DMS153 treated with DMSO at 0.1 percent for 48 hours (cell line): Measurements from ENCODE around the gene HSBP1L1.
A peak's percentile ranks its signal among the peaks of the same experiment; 100 is the strongest.

Source experiments
- DNase-seq: peaks from one replicate; lab custom pipeline; 2025; ENCODE audit not compliant: unreplicated experiment; lab: John Stamatoyannopoulos, UW

The HSBP1L1 gene

DNA sequence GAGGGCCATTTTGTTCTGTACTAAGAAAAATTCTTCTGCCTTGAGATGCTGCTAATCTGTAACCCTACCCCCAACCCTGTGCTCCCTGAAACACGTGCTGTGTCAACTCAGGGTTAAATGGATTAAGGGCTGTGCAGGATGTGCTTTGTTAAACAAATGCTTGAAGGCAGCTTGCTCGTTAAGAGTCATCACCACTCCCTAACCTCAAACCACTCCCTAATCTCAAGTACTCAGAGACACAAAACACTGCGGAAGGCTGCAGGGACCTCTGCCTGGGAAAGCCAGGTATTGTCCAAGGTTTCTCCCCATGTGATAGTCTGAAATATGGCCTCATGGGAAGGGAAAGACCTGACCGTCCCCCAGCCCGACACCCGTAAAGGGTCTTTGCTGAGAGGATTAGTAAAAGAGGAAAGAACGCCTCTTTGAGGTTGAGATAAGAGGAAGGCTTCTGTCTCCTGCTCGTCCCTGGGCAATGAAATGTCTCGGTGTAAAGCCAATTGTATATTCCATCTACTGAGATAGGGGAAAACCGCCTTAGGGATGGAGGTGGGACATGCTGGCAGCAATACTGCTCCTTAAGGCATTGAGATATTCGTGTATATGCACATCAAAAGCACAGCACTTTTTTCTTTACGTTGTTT lies 4.2 kb upstream of the HSBP1L1 start:
- peak; percentile 25 for DNase-seq

DNA sequence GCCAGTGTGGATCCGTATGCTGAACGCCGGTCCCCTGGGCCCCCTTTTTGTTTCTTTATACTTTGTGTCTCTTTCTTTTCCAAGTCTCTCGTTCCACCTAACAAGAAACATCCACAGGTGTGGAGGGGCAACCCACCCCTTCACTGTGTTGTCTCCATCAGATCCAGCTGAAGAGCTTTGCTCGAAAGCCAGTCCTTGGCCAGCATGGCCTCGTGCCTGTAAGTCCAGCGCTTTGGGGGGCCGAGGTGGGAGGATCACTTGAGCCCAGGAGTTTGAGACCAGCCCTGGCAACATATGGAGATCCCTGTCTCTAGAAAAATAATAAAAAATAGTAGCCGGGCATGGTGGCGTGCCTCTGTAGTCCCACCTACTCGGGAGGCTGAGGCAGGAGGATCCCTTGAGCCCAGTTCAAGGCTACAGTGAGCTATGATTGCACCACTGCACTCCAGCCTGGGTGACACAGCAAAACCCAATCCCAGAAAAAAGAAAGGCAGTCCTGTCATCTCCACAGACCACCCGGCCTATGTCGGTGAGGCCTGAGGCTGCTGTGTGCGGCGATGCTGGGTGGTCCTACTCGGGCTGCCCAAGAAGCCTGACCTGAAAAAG lies 3.4 kb upstream of the HSBP1L1 start:
- no peak for DNase-seq

DNA sequence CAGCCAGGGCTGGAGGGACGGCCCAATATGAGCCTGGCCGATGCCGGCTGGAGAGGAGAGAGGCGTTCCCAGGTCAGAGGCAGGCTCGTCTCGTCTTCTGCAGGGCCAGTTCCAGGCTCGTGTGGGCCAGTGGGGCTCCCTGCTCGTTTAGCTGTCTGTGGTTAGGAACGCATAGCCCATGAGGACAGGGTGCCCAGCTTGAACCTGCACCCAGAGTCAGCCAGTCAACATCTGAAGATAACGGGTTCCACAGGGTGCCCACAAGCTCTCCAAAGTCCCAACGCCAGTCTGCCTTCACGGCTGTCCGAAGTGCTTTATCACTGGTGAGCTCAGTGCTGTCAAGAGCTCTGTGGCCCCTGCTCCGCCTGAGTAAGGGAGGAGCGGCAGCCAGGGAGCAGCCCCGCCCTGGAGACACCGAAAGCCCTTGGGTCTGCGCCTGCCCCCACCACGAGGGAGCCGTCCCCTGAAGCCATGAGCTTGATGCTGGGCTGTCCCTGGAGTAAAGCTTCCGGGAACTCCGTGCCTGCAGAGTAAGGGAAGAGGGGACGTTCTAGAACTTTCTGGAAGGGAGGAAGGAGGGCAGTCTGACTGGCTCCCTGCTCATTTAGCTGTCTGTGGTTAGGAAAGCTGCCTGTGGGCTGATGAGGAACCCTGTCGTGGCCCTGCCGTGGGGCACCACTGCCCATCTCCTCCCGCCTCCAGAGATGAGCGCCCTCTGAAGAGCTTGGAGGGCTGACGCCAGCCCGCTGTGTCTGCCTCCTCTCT lies 2.7 kb upstream of the HSBP1L1 start:
- DNase-seq: no peak

DNA sequence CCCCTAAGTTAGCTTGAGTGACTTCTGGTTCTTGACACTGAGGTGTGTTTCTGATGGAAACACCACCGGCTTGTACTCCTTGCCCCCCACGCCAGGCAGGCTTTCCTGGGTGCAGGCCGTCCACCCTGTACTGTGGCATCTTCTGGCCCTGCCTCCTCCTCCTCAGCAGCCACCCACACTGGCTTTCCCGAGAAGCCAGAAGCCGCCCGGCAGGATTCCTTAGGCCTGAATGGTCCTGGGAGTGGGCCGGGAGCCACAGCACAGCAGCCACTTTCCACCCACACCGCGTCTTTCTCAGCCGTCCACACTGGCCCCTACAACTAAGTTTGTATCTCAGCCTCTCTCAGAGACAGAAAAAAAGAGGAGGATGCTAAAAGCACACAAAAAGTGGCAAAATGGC lies 2.1 kb upstream of the HSBP1L1 start:
- no peak for DNase-seq

DNA sequence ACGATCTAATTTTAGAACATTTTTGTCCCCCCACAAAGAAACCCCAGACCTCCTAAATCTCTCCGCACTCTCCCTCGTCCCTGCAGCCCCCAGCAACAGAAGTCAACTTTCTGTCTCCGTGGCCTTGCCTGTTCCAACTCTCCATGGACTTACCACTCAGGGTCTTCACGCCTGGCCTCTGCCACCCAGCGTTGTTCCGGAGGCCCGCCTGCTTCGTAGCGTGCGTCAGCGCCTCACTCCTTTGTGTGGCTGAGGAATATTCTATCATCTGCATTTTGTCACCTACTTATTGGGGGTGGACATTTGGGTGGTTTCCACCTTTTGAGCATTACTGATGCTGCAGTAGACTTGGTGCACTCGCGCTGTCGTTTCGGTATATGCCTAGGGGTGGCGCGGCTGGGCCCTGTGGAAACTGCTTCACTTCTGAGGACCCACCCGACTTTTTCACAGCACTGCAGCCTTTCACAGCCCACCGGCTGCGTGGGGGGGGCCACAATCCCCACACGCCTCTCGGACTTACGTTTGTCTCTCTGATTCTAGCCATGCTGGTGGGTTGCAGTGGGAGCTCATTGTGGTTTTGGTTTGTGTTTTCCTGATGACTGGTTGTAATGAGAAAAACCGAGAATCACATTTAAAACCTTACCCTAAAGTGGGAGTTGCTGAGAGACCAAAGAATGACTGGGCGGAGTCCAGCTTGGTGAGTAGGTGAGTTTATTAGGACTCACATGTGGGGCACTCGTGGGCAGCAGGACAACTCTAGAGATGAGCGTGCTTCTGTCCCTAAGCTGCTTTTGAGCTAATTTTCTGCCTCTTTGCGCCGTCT lies 1.4 kb upstream of the HSBP1L1 start:
- no peak for DNase-seq

DNA sequence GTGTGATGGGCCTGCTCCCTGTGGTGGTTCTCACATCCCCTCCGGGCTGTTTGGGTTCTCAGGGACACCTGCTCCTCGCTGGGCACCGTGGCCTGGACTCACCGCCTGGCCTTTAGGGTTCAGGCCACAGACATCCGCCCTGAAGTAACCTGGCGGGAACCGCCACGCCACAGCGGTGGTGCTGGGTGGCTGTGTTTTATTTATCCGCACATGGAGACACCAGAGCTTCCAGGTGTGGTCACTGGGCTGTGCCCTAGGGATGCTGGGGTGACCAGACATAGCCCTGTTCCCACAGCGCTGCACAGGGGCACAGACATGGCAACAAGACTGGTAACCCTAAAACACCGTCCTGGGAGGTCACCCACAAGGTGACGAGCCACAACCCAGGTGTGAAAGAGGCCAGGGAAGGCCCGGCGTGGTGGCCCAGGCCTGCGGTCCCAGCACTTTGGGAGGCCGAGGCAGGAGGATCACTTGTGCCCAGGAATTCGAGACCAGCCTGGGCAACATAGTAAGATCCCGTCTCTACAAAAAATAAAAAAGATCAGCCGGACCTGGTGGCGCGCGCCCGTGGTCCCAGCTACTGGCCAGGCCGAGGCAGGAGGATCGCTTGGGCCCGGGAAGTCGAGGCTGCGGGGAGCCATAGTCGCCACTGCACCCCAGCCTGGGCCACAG lies 649 bp upstream of the HSBP1L1 start:
- no peak for DNase-seq

DNA sequence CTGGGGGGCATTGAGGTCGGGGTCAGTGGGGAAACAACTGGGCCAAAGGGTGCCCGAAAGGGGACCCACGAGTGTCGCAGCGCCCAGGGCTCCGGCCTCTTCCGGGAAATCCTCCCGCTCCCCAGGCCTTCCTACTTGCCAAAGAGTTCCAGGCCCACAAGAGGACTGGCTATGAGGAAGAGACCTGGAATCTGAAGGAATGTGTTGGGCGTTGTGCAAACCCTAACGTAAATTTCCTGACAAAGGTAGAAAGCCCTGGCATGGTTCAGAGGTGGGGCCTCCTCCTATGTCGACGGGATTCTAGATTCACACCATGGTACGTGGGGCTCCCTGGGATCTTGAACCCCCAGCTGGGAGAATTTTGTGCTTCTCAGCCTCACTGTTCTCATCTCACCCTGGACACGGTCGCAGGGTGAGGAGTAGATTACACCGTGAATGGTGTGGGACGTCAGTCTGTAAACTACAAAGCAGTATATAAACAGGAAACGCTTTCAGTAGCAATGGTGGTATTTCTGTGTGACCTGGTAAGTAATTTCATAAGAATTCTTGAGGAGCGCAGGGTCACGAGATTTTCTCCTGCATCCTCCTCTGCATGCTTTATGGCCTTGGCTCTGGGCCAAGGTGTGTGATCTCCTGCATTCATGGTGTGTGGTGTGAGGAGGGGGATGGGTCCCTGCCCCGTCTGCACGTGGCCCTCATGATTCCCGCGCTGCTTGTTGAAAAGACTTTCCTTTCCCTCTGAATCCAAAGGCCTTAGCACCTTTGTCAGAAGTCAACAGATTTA lies 868 bp downstream of the HSBP1L1 start:
- no peak for DNase-seq

DNA sequence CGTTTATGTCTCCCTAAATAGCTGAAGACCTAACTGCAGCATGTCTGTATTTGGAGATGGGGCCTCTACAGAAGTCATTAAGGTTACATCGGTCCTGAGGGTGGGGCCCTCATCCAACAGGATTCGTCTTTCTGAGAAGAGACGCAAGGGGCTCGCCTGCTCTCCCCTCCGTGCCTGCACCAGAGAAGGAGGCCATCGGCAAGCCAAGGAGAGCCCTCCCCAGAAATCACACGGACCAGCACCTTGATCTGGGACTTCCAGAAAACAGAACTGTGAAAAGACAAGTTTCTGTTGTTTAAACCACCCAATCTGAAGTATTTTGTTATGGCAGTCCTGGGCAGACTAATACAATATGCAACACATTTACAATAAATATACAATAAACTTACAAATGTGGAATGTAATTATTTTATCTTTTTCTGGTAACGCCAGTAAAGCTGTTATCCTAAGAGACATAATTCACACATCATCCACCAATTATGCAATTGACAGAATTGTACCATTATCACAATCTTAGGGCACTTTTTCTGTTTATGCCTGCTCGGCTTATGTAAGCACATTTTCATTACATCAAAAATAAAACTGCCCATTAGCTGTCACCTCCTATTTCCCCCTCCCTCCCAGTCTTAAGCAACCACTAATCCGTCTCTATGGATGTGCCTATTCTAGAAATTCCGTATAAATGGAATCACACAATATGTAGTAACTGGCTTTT lies 6.1 kb downstream of the HSBP1L1 start:
- no peak for DNase-seq

DNA sequence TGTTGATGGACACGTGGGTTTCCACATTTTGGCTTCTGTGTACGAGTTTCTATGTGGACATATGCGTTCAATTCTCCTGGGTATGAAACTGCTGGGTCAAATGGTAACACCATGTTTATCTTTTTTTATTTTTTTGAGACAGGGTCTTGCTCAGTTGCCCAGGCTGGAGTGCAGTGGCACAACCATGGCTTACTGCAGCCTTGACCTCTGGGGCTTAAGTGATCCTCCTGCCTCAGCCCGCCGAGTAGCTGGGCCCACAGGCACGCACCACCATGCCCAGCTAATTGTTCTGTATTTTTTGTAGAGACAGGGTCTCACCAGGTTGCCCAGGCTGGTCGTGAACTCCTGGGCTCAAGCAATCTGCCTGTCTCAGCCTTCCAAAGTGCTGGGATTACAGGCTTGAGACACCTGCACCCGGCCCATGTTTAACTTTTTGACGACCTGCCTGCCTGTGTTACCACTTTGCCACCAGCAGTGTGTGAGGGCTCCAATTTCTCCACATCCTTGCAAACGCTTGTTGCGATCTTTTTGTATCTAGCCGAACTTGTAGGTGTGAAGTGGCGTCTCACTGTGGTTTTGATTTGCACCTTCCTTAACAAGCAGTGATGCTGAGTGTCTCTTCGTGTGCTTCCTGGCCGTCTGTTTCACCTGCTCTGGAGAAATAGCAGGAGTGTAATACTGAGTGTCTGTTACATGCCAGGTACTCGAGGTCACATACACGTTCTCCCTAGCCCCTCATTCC lies 6.9 kb downstream of the HSBP1L1 start:
- no peak for DNase-seq

DNA sequence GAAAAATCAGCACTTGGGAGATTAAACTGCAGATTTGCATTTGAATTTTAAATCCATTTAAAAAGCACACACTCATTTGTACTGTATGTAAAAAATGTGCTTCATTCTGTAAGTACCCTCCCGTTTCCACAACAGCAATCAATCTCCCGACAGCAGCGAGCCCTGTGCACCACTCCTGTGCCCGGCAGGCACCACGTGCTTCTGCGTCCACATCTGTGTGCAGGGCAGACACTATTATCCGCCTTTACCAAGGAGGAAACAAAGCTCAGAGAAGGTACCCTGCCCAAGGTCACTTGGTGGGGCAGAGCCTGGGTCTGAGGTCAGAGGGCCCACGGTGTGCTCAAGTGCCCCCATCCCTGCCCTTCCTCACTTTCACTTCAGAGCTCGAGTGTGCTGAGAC lies 7.5 kb downstream of the HSBP1L1 start:
- no peak for DNase-seq

DNA sequence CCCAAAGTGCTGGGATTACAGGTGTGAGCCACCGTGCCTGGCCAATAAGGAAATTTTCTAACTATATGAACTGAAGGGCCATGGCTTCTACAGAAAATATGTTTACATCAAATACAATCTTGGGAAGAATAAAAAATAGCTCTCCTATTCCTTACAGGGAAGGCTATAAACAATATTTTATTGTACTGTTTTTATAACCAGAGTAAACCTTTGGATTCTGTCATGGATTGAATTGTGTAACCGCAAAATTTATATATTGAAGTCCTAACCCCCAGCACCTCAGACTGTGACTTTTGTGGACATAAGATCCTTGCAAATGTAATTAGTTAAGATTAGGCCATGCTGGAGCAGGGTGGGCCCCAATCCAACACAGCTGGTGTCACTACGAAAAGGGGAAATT lies 8.3 kb downstream of the HSBP1L1 start:
- no peak for DNase-seq

DNA sequence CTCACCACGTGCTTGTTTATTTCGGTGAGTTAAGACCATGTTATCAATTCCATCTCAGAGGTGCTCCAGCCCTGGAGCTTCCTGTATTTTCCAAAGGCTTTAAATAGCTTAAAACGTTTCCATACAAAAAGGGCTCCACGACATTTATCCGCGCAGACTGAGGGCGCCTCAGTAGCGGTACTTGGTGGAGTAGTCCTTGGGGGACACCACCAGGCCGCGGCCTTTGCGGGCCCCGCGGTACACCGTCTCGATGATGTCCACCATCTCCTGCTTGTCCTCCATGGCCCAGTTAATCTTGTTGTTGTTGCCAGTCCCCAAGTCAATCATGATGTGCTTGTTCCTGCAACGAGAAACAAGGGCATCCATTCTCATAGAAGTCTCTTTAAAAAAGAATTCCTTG lies 9.1 kb downstream of the HSBP1L1 start:
- no peak for DNase-seq

DNA sequence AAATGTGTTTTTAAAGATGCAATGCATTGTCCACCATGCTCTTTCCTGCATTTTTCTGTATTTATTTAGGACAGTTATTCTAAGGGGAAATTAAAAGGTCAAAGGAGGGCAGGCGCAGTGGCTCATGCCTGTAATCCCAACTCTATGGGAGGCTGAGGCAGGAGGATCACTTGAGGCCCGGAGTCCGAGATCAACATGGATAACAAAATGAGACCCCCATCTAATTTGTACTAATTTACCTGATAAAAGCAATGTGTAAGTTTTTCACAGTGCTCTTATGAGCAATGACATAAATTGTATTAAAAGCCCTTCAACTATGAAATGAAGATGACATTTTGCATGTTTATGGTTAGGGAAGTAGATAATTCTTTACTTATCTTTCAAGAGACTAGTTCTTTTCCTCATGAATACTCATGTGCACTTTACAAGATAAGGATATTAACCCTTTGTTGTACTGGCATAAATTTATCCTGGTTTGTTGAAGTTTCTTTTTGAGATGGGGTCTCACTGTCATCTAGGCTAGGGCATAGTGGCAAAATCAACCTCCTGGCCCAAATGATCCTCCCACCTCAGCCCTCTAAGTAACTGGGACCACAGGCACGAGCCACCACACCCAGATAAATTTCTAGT lies 9.7 kb downstream of the HSBP1L1 start:
- DNase-seq: no peak

DNA sequence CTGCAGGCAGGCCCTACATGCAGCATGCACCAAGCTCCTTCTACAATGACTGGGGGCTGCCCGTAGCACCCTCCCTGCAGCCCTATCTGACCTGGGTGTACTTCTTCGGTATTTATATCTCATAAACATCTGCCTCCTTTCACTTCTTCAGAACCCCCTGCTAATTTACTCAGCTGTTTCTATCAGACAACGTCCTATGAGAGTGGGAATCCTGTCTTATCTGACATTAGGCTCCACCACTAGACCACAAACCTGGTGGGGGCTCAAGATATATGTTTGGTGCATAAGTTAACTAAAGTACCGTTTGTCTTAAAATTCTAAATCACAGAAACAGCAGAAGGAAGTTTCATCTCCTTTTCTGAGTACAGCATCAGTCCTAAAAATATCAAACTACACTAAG lies 10.6 kb downstream of the HSBP1L1 start:
- no peak for DNase-seq

DNA sequence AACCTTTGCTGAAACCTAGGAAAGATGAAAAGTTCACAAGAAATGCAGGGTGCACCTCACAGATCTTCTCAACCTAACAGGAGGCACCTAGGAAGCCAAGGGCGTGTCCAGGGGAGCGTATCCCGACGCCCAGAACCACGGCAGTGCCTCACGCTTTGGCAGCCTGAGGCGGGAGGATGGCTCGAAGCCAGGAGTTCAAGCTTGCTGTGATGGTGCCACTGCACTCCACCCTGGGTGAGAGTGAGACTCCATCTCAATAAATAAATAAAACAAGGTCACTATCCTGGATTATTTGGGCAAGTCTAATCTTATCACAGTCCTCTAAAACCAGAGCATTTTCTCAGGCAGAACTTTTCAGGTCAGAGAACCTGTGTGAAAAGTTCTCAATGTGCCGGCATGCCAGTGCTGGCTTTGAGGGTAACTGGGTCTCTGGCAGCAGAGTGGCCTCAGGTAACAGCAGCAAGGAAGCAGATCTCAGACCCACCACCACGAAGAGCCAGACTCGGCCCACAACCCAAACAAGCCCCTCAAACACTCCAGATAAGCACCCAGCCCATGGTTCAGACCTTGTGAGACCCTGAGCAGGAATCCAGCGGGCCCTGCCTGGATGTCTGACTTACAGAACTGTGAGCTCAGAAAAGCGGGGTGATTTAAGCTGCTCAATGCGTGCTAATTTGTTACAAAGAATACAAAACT lies 11.7 kb downstream of the HSBP1L1 start:
- no peak for DNase-seq

DNA sequence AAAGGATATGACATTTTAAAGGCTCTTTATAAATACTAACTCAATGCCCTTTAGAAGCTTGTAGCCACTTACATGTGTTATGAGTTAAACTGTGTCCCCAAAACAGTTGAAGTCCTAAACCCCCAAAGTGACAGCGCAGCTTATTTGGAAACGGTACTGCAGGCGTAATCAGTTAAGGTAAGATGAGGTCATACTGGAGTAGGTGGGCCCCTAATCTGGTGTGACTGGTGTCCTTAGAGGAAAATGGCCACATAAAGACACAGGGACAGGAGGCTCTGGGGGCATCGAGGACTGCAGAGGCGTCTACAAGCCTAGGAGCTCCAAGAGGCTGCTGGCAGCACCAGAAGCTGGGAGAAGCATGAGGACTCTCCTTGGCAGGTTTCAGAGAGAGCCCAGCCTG lies 15.4 kb downstream of the HSBP1L1 start:
- no peak for DNase-seq

DNA sequence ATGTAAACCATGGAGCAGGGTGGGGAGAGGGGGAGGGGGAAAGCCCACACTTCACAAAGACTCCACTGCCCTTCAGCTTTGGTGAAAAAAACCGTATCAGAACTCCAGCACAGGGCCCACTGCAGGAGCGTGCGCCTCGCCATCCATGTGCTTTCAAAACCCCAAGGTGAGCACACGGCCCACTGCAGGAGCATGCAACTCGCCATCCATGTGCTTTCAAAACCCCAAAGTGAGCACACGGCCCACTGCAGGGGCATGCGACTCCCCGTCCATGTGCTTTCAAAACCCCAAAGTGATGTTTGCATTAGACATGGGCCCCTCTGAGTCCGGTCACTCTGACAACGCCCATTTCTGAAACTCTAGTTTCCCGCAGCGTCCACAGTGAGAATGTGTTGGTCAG lies 16.1 kb downstream of the HSBP1L1 start:
- DNase-seq: no peak

DNA sequence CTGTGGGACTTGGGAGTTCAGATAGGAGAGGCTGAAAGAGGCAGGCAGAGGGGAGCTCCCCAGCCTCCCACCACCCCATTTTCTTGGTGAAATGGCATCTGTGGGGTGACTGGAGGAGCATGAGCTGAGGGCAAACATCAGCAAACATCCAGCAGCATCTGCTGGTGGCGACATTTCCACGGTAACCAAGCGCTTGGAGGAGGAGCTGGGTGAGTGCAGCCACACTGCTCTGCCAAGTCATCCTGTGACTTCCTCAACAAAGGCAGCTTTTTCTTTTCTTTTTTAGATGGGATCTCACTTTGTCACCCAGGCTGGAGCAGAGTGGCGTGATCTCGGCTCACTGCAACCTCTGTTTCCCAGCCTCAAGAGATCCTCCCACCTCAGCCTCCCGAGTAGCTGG lies 18.3 kb downstream of the HSBP1L1 start:
- DNase-seq: no peak
